HepG2 (cell line): ENCODE measurements around the gene PPAT. TPM values are rescaled to one million over a fixed set of nuclear protein-coding genes. Genes with fewer than 3 reads are reported as not detected.

ENCODE experiments used
- ATF1 ChIP-seq: IDR thresholded peaks from 2 replicates; pipeline ENCODE4 v1.6.1; 2016; ENCODE audit warnings: mild to moderate bottlenecking, control low read depth
- FOXP1 ChIP-seq, 2 experiments: fragments of 450-650 bp in 1 of 2; IDR thresholded peaks; 2 replicates each; pipeline ENCODE4 v1.6.1; 2017 to 2018; ENCODE audit warnings: antibody characterized with exemption in 1 of 2
- KAT8 ChIP-seq: IDR thresholded peaks from 2 replicates; pipeline ENCODE4 v1.6.1; 2016; ENCODE audit warnings: missing genetic modification reagents, missing compliant biosample characterization
- KLF12 ChIP-seq: sonication (generic); formaldehyde crosslinking; IDR thresholded peaks from 2 replicates; pipeline ENCODE4 v1.4.0; 2020; ENCODE audit warnings: missing genetic modification reagents, borderline replicate concordance
- LRRFIP1 ChIP-seq: sonication (generic); formaldehyde crosslinking; conservative IDR thresholded peaks from 2 replicates; pipeline ENCODE4 v1.4.0; 2020; ENCODE audit warnings: missing genetic modification reagents
- PAX8 ChIP-seq: sonication (generic); formaldehyde crosslinking; IDR thresholded peaks from 2 replicates; pipeline ENCODE4 v1.8.0; 2022; ENCODE audit warnings: mild to moderate bottlenecking, missing genetic modification reagents, borderline replicate concordance
- PITX1 ChIP-seq: sonication (generic); formaldehyde crosslinking; IDR thresholded peaks from 2 replicates; pipeline ENCODE4 v1.5.1; 2020; ENCODE audit warnings: mild to moderate bottlenecking, missing genetic modification reagents
- ZNF180 ChIP-seq: sonication (generic); formaldehyde crosslinking; IDR thresholded peaks from 2 replicates; pipeline ENCODE4 v1.4.0; 2020; ENCODE audit warnings: low read depth, missing genetic modification reagents, borderline replicate concordance
- ZNF281 ChIP-seq: sonication (generic); formaldehyde crosslinking; IDR thresholded peaks from 2 replicates; pipeline ENCODE4 v1.4.0; 2020; ENCODE audit warnings: missing genetic modification reagents, borderline replicate concordance
- ZNF367 ChIP-seq: sonication (generic); formaldehyde crosslinking; IDR thresholded peaks from 2 replicates; pipeline ENCODE4 v1.4.0; 2020; ENCODE audit warnings: missing genetic modification reagents, borderline replicate concordance
- ZNF567 ChIP-seq: sonication (generic); formaldehyde crosslinking; IDR thresholded peaks from 2 replicates; pipeline ENCODE4 v1.8.1; 2023; ENCODE audit warnings: mild to moderate bottlenecking, missing genetic modification reagents, borderline replicate concordance
- ZNF619 ChIP-seq: sonication (generic); formaldehyde crosslinking; IDR thresholded peaks from 2 replicates; pipeline ENCODE4 v1.4.0; 2020; ENCODE audit warnings: mild to moderate bottlenecking, missing genetic modification reagents
- ZNF691 ChIP-seq: sonication (generic); formaldehyde crosslinking; IDR thresholded peaks from 2 replicates; pipeline ENCODE4 v1.4.0; 2020; ENCODE audit warnings: missing genetic modification reagents, low read depth, mild to moderate bottlenecking, borderline replicate concordance
- ZNF740 ChIP-seq: sonication (generic); formaldehyde crosslinking; IDR thresholded peaks from 2 replicates; pipeline ENCODE4 v1.4.0; 2020; ENCODE audit warnings: missing genetic modification reagents
- ZNF816 ChIP-seq: sonication (generic); formaldehyde crosslinking; IDR thresholded peaks from 2 replicates; pipeline ENCODE4 v1.8.0; 2022; ENCODE audit warnings: missing genetic modification reagents, mild to moderate bottlenecking, borderline replicate concordance
- ZSCAN5A ChIP-seq: sonication (generic); formaldehyde crosslinking; IDR thresholded peaks from 2 replicates; pipeline ENCODE4 v1.8.0; 2022; ENCODE audit warnings: mild to moderate bottlenecking, missing genetic modification reagents, borderline replicate concordance
- polyA plus RNA-seq, 8 experiments: library from polyadenylated mRNA; depleted of rRNA in 3 of 8; stranded (reverse) in 7 of 8; unstranded in 1 of 8; fragments of >200 nt; fragmentation: Illumina TruSeq in 4 of 8; extraction: Trizol in 4 of 8; gene quantifications; 2 replicates each; pipeline versions ENCODE4 v1.2.1 to v1.2.3, GENCODE V29; 2011 to 2016; ENCODE audit warnings: low read depth in 4 of 8, missing spikeins in 1 of 8, mixed read lengths in 1 of 8; ENCODE audit not compliant: insufficient read depth in 1 of 8
- total RNA-seq, 5 experiments: library from RNA; depleted of rRNA; stranded (reverse); fragments of >200 nt; fragmentation: Illumina TruSeq; extraction: Trizol; gene quantifications; 2 replicates each; pipeline ENCODE4 v1.2.3, GENCODE V29; 2016; ENCODE audit warnings: low read depth in 1 of 5
- TF ChIP-seq, protein P1 (sequence below): IDR thresholded peaks from 2 replicates; pipeline ENCODE4 v1.6.1; 2016; ENCODE audit warnings: low read depth

Gene PPAT
- total and polyA plus RNA-seq, 2 of the 13 experiments (the other 11 are each of a cell fraction or from before 2014, with no cell fraction given) = 16.9 to 62.6 TPM

DNA sequence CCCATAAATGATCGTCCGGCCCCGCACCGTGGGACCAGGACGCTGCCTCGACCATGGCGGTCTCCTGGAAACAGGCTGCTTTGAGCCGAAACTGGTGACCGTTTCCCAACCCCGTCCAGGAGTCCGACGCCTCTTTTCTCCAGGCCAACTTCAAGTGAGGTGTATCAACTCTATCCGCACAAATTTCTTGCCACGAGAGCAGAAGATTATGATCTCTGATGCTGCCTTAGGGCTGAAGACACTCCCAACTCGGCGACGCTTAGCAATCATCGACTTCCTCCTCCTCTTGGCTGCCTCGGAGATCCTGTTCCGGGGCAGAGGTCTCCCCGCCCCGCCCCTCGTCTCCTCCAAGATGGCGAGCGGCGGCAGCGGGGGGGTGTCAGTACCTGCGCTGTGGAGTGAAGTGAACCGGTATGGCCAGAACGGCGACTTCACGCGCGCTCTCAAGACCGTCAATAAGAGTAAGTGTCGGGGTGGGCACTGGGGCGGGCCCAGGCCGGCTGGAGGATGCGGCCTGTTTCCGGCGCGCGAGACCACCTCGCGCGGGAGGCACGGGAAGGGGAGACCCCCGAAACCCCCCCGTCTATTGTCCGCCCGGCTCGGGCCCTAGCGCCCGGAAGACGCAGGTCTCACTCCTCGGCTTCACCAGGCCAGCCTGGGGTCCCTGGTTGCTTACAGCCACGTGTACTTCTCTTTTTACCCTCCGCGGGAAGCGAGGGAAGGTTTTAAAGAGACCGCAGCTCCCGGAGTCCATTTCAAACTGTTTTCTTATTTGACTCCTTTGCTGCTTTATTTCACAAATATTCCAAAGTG is 32.1 kb upstream of the PPAT start, which contains the start of gene SRP72 (continued):
- TF ChIP-seq ZNF180 (CRISPR knock-in tag) (no peak), KAT8 (CRISPR knock-in tag) (peak; percentile 92), LRRFIP1 (CRISPR knock-in tag) (no peak), ZNF619 (0 out of 2 replicates have a peak, but pooled peaks have one; percentile 70), ZNF281 (no peak), PAX8 (CRISPR knock-in tag) (peak; percentile 60; the same call in 1 of the 2 replicates), ATF1 (no peak), FOXP1 (IDR thresholded peaks at IDR 0.05) (no peak), FOXP1 (CRISPR knock-in tag; IDR thresholded peaks at IDR 0.05) (no peak), PITX1 (no peak), ZNF367 (CRISPR knock-in tag) (no peak), ZSCAN5A (no peak), KLF12 (CRISPR knock-in tag) (no peak), ZNF740 (no peak), ZNF567 (CRISPR knock-in tag) (no peak), ZNF691 (CRISPR knock-in tag) (0 out of 2 replicates have a peak, but pooled peaks have one; percentile 31), ZNF816 (no peak)
- TF ChIP-seq, protein P1, sequence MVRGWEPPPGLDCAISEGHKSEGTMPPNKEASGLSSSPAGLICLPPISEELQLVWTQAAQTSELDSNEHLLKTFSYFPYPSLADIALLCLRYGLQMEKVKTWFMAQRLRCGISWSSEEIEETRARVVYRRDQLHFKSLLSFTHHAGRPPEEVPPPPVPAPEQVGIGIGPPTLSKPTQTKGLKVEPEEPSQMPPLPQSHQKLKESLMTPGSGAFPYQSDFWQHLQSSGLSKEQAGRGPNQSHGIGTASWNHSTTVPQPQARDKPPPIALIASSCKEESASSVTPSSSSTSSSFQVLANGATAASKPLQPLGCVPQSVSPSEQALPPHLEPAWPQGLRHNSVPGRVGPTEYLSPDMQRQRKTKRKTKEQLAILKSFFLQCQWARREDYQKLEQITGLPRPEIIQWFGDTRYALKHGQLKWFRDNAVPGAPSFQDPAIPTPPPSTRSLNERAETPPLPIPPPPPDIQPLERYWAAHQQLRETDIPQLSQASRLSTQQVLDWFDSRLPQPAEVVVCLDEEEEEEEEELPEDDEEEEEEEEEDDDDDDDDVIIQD (CRISPR knock-in tag) = no peak
